Activated CD4-positive, alpha-beta T cell treated with anti-CD3 and anti-CD28 coated beads for 36 hours (primary cell): Measurements from ENCODE around the gene NFKBIZ. TPM values are rescaled to one million over a fixed set of nuclear protein-coding genes. Genes with fewer than 3 reads are reported as not detected.
A peak's percentile ranks its signal among the peaks of the same experiment; 100 is the strongest.

ENCODE experiments used
- ATAC-seq: fragments of 200-7000 bp; cut with Tn5 transposase; one replicate; pipeline ENCODE4 v1.10.0; 2021; ENCODE audit warnings: mild to moderate bottlenecking, moderate library complexity
- CTCF ChIA-PET: fragments of 350-600 bp; sonication (Branson Sonifier 250); formaldehyde crosslinking; loops from one replicate; lab custom pipeline; 2021; ENCODE audit warnings: antibody characterized with exemption; lab: Charles Lee
- POLR2A ChIA-PET: fragments of 350-600 bp; sonication (Branson Sonifier 250); formaldehyde crosslinking; loops from one replicate; lab custom pipeline; 2021; ENCODE audit warnings: antibody characterized with exemption, inconsistent platforms; lab: Charles Lee
- DNase-seq: peaks from one replicate; pipeline ENCODE4 v3.0.0-alpha.2; 2020
- H3K27ac Mint-ChIP-seq: one replicate; pipeline ENCODE4 v1.8.0; 2021; ENCODE audit warnings: mixed read lengths
- H3K27me3 Mint-ChIP-seq: one replicate; pipeline ENCODE4 v1.8.0; 2021; ENCODE audit warnings: mixed read lengths
- H3K36me3 Mint-ChIP-seq: one replicate; pipeline ENCODE4 v1.8.0; 2021; ENCODE audit warnings: low read depth, mixed read lengths
- H3K4me1 Mint-ChIP-seq: one replicate; pipeline ENCODE4 v1.8.0; 2021; ENCODE audit warnings: mixed read lengths
- H3K4me3 Mint-ChIP-seq: one replicate; pipeline ENCODE4 v1.8.0; 2021; ENCODE audit warnings: mild to moderate bottlenecking, moderate library complexity, mixed read lengths
- H3K9me3 Mint-ChIP-seq: one replicate; pipeline ENCODE4 v1.8.0; 2021; ENCODE audit warnings: low read depth, mixed read lengths
- intact Hi-C, 2 experiments: fragments of 100-400 bp; cut with DNase I in 1 of 2; cut with micrococcal nuclease in 1 of 2; formaldehyde crosslinking; loops; one replicate each; pipeline versions ENCODE4 v1.14.2 to v1.15.1; 2022 to 2024; cut with DNase I, micrococcal nuclease
- total RNA-seq, 2 experiments: library from RNA; stranded (reverse); gene quantifications; one replicate each; pipeline ENCODE4 v1.2.3, GENCODE V29; 2021

The NFKBIZ gene
- total RNA-seq, 2 experiments from 2014 or later, result 47.8 to 56.7 TPM

DNA sequence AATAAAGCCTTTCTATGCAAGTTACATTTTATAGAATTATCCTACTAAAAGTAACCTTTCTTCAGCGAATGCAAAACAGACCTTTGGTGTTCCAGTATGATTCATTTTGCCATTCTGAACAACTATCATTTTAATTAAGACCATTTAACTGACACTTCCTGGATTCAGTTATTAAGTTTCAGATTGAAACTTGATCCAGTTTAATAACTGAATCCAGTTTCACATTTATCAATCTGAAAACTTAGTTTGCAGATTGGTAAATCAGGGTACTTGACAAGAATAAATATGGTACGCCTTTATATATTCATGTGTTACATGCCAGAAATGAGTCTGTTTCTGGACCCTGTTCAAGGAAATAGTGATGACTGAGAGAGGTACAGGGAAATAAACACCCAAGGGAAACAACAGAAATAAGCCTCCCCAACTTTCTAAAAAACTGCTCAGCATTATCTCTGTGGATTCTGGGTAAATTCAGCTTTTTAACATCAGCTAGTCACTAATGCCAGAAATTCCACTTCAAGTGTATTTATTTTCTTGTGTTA, 23.3 kb upstream of the NFKBIZ start:
- ChIA-PET POLR2A (no interaction called here), CTCF (interaction anchor here (0.7 to 2.9 kb wide), 6 partner anchors 8 to 403 kb away, joined by 3 to 14 read pairs (median 11); no protein-coding TSS in a partner anchor)
- ATAC-seq (peak; percentile 8), DNase-seq (no peak)
- H3K36me3 Mint-ChIP-seq, result peaks cover 27% of the 10 kb centered on the region
- H3K27ac Mint-ChIP-seq, result peak overlapping the region; percentile 98
- intact Hi-C loops, result loop anchor here (5.0 kb wide), 2 partner anchors 336 to 401 kb away; no protein-coding TSS in a partner anchor
- peak overlapping the region; percentile 56 for H3K4me3 Mint-ChIP-seq
- H3K9me3 Mint-ChIP-seq, result no peaks in the 10 kb centered on the region
- peaks cover 53% of the 10 kb centered on the region for H3K4me1 Mint-ChIP-seq
- no peaks in the 10 kb centered on the region for H3K27me3 Mint-ChIP-seq

DNA sequence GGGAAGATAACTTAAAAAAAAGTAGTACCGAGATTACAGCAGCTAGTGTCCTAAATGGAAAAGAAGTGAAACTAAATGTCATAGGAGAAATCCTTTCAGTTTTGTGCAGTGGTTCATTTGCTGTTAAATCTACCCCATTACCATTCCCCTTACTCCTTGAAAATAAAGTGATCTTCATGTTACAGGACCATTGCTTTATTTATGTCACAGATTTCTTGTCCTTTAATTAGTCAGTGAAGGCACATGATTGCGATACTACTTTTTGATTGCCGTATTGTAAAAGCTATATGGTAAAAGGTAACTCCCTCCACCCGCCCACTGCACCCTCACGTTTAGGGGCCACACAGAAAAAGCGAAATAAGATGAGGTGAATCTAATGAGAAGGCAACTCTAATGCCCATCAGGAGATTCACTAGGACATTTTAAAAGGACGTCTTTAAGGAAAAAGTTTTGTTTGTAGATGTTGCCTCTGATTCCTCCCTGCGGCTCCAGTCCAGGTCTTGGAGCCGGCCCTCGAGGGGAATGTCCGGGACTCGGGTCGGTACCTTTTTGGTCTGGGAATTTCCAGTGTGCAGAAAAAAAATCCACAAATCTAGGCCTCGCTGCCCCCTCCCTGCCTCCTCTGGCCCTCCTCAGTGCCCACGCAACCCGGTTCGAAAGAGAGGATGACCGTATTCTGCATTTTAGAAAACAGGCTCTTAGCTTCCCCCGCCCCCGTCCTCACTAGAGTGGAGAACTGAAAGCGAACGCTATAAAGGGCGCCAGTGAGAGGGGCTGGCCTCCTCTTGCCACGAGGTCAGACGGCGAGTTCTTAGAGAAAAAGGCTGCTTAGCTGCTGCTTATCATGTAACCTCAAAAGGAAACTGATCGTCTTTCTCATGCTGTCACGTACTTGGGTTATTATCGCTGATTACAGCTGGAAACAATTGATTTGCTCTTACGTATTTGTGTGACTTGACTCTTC, 21.8 kb upstream of the NFKBIZ start:
- DNase-seq (peak; percentile 94), ATAC-seq (peak; percentile 86)
- ChIA-PET CTCF (interaction anchor here (0.7 to 2.9 kb wide), 16 partner anchors 10 to 408 kb away, joined by 3 to 14 read pairs (median 4); partner anchors contain the start of gene NFKBIZ), POLR2A (interaction anchor here (0.7 to 4.0 kb wide), 10 partner anchors 15 to 265 kb away, joined by 3 to 61 read pairs (median 6); partner anchors contain the start of genes NFKBIZ and NXPE3)
- peak overlapping the region; percentile 96 for H3K27ac Mint-ChIP-seq
- peaks cover 20% of the 10 kb centered on the region for H3K36me3 Mint-ChIP-seq
- H3K9me3 Mint-ChIP-seq, result no peaks in the 10 kb centered on the region
- H3K4me3 Mint-ChIP-seq, result peak overlapping the region; percentile 77
- no peaks in the 10 kb centered on the region for H3K27me3 Mint-ChIP-seq
- peaks cover 60% of the 10 kb centered on the region for H3K4me1 Mint-ChIP-seq
- intact Hi-C loops, result loop anchor here (1.0 to 5.0 kb wide), 7 partner anchors 22 to 400 kb away; partner anchors contain the start of gene NFKBIZ (in 1 of the 2)

DNA sequence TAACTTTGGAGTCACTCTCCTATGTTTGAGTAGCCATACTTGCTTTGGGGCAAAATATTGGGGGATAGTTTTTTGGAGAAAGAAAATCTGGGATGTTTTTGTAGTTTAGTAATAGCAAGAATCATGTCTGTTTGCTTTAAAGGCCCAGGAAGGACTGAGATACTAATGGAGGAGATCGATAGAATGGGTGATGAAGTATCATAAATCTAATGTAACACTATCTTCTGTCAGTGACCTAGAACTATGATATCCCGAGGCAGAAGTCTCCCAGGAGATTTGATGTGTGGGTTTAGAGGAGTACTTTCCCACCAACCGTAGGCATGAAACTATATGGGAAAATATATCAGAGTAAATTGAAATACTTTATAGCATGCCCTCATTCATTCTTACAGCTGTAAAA, 21.0 kb upstream of the NFKBIZ start:
- ChIA-PET POLR2A (interaction anchor here (0.7 to 4.0 kb wide), 10 partner anchors 16 to 265 kb away, joined by 3 to 61 read pairs (median 6); partner anchors contain the start of genes NFKBIZ and NXPE3), CTCF (interaction anchor here (0.7 to 2.9 kb wide), 10 partner anchors 14 to 400 kb away, joined by 3 to 14 read pairs (median 8); partner anchors contain the start of gene NFKBIZ)
- Mint-ChIP-seq H3K4me1 (peaks cover 67% of the 10 kb centered on the region), H3K4me3 (peak overlapping the region; percentile 77), H3K27ac (peak overlapping the region; percentile 96), H3K9me3 (no peaks in the 10 kb centered on the region), H3K36me3 (peaks cover 26% of the 10 kb centered on the region), H3K27me3 (no peaks in the 10 kb centered on the region)
- no peak for DNase-seq
- intact Hi-C loops, result loop anchor here (5.0 kb wide), 2 partner anchors 334 to 399 kb away; no protein-coding TSS in a partner anchor
- ATAC-seq, result no peak

DNA sequence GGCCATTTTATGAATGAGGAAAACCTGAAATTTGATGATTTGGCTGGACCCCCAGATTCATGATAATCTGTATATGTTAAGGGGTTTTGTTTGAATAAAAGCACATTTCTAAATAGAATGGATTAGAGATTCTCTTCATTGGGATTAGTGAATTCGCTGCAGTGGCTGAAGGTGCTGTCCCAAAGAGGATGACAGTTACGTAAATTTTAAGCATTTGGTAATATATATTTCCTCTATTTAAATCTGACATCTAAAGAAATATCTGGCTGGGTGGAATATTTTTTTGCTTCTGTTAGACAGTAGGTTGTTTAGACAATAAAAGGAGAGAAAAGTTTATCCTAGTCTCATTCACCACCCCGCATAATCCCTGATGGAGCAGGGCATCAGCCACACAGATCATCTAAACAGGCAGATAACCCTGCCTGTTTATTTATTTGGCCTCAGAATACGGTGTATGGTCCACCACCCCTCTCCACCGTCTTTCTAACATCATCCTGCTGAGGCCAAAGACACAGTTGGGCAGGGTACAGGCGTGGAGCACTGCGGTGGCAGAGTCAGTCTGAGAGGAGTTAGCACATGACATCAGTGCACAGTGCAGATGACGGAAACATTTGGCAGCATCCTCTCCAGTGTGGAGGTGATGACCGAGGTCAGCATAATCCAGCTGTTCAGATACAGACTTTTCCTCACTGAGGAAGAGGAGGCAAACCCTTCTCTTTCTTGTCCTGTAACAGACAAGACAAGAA, 20.4 kb upstream of the NFKBIZ start:
- DNase-seq (peak; percentile 79), ATAC-seq (peak; percentile 69)
- CTCF ChIA-PET, result interaction anchor here (0.9 to 2.9 kb wide), 13 partner anchors 15 to 397 kb away, joined by 3 to 14 read pairs (median 3); partner anchors contain the start of gene NFKBIZ
- Mint-ChIP-seq H3K4me1 (peaks cover 73% of the 10 kb centered on the region), H3K9me3 (no peaks in the 10 kb centered on the region), H3K36me3 (peaks cover 26% of the 10 kb centered on the region), H3K27ac (peak overlapping the region; percentile 96), H3K4me3 (peak overlapping the region; percentile 77), H3K27me3 (no peaks in the 10 kb centered on the region)
- POLR2A ChIA-PET, result interaction anchor here (1.0 to 4.0 kb wide), 2 partner anchors 20 to 23 kb away, joined by 4 to 61 read pairs; partner anchors contain the start of gene NFKBIZ
- intact Hi-C loops, result loop anchor here (5.0 kb wide), 2 partner anchors 333 to 398 kb away; no protein-coding TSS in a partner anchor

DNA sequence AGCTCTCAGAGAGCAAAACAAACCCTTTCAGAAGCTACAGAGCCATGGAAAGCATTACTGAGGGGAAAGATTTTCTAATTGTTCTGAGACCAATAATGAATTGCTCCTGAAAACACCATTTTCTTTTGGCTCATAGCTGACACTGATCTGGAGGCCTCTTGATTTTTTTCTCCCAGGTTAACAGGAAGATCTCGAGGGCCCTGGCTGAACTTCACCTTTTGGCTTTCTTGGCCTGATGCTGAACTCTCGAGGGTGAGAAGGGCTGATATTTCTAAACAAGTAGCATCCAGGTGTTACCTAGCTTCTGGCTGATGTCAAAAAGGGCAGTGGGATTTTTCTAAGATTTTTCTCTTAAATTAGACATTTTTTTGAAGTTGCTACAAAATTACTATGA, 19.9 kb upstream of the NFKBIZ start:
- Mint-ChIP-seq H3K27ac (peak overlapping the region; percentile 96), H3K27me3 (no peaks in the 10 kb centered on the region), H3K36me3 (peaks cover 29% of the 10 kb centered on the region), H3K4me3 (peak overlapping the region; percentile 77), H3K4me1 (peaks cover 76% of the 10 kb centered on the region), H3K9me3 (no peaks in the 10 kb centered on the region)
- intact Hi-C loops, result loop anchor here (5.0 kb wide), 2 partner anchors 333 to 398 kb away; no protein-coding TSS in a partner anchor
- POLR2A ChIA-PET, result interaction anchor here (1.0 to 4.0 kb wide), 2 partner anchors 20 to 22 kb away, joined by 4 to 61 read pairs; partner anchors contain the start of gene NFKBIZ
- CTCF ChIA-PET, result interaction anchor here (0.9 to 2.1 kb wide), 11 partner anchors 11 to 396 kb away, joined by 3 to 8 read pairs (median 4); partner anchors contain the start of gene NFKBIZ
- ATAC-seq (no peak), DNase-seq (no peak)

DNA sequence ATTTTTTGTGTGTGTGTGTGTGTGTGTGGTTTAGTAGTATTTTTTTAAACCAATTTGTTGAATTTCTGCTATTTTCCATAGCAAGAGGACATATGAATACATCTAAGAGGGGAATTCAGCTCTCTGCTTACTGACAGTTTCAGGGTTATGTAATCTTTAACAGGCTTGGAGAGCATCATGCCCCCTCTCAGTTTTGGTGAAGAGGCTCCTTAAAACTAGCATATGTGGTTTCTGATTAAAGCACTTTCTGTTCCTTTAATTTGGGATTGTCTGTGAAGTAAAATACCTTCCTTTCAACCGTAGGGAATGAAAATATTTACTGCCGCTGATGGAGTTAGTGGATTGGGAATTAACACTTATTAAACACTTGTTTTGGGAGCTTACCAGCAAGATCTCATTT, 19.4 kb upstream of the NFKBIZ start:
- ChIA-PET POLR2A (interaction anchor here (1.0 to 4.0 kb wide), 2 partner anchors 19 to 22 kb away, joined by 4 to 61 read pairs; partner anchors contain the start of gene NFKBIZ), CTCF (interaction anchor here (1.0 to 2.1 kb wide), 9 partner anchors 10 to 348 kb away, joined by 3 to 8 read pairs (median 4); partner anchors contain the start of gene NFKBIZ)
- Mint-ChIP-seq H3K27ac (peak overlapping the region; percentile 96), H3K27me3 (no peaks in the 10 kb centered on the region), H3K36me3 (peaks cover 30% of the 10 kb centered on the region), H3K4me1 (peaks cover 74% of the 10 kb centered on the region), H3K4me3 (peak overlapping the region; percentile 77), H3K9me3 (no peaks in the 10 kb centered on the region)
- ATAC-seq (no peak), DNase-seq (no peak)
- intact Hi-C loops, result loop anchor here (5.0 kb wide), 2 partner anchors 332 to 397 kb away; no protein-coding TSS in a partner anchor

DNA sequence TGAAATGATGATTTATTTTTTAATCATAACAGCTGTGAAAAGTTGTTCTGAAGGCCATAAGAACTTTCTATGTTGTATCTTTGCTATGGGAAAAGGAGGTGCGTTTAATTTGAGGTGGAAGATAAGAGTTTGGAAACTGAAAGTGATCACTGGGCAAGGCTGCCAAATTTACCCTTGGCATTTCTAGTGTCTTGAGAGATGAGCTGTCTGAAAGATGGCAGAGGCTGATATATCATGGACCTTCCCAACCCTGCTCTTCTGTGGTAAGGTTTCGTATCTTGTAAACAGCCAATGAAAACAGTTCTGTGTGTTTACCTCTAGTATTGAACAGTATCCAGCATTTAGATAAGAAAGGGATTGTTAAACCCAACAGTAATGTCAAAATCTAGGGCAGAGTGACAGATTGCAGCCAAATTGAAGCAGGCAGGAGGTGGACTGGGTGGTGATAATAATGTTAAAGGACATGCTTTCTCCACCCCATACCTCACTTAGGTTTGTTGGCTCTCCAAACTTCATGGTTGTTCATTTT, 15.8 kb upstream of the NFKBIZ start:
- DNase-seq (no peak), ATAC-seq (peak; percentile 20)
- intact Hi-C loops, result no loop called here
- peaks cover 38% of the 10 kb centered on the region for H3K36me3 Mint-ChIP-seq
- H3K4me3 Mint-ChIP-seq, result no peak overlapping the region
- H3K27ac Mint-ChIP-seq, result peak overlapping the region; percentile 1
- no peaks in the 10 kb centered on the region for H3K27me3 Mint-ChIP-seq
- no peaks in the 10 kb centered on the region for H3K9me3 Mint-ChIP-seq
- peaks cover 72% of the 10 kb centered on the region for H3K4me1 Mint-ChIP-seq
- ChIA-PET CTCF (interaction anchor here (0.6 kb wide), 1 partner anchor 701 kb away, joined by 3 read pairs; no protein-coding TSS in a partner anchor), POLR2A (interaction anchor here (1.2 kb wide), 1 partner anchor 18 kb away, joined by 3 read pairs; no protein-coding TSS in a partner anchor)

DNA sequence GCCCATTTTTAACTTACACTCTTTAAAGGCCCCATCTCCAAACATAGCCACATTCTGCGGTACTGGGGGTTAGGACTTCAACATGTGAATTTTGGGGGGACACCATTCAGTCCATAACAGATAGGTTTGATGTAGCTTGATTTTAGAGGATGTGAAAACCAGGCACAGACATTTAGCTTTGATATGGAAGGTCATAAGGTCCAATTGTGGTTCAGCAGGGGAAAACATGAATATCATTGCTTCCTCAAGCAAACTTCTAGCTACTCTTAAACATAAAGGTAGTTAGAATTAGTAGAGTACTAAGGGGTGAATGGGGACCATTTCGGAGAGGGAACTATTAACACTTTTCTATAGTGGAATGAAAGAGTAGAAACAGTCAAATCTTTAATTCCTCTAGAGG, 13.6 kb upstream of the NFKBIZ start:
- DNase-seq, result no peak
- intact Hi-C loops, result no loop called here
- H3K27me3 Mint-ChIP-seq, result no peaks in the 10 kb centered on the region
- no peaks in the 10 kb centered on the region for H3K9me3 Mint-ChIP-seq
- ChIA-PET CTCF (interaction anchor here (0.6 to 1.2 kb wide), 6 partner anchors 13 to 1599 kb away, joined by 3 to 5 read pairs (median 3); partner anchors contain the start of gene NFKBIZ), POLR2A (interaction anchor here (0.7 kb wide), 1 partner anchor 17 kb away, joined by 3 read pairs; no protein-coding TSS in a partner anchor)
- H3K36me3 Mint-ChIP-seq, result peaks cover 28% of the 10 kb centered on the region
- no peak overlapping the region for H3K27ac Mint-ChIP-seq
- H3K4me3 Mint-ChIP-seq, result no peak overlapping the region
- H3K4me1 Mint-ChIP-seq, result peaks cover 57% of the 10 kb centered on the region
- ATAC-seq, result no peak

DNA sequence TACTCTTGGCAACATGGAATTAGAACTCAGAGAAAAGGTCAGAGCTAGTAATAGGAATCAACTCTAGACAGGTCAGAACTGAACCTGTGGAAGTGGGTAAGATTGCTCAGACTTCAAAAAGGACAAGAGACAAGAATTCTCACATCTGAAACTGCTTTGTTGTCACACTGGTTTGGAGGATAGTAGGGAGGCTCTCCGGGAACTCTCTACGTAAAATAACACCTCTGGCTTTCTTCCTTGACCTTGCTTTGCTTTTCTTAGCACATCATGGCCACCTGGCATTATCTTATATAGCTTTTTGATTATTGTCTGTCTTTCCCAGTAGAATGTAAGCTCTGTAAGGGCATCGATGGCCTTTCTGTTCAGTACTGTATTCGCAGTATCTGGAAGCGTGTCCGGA, 13.2 kb upstream of the NFKBIZ start:
- Mint-ChIP-seq H3K9me3 (no peaks in the 10 kb centered on the region), H3K27ac (no peak overlapping the region), H3K4me3 (no peak overlapping the region), H3K36me3 (peaks cover 28% of the 10 kb centered on the region), H3K27me3 (no peaks in the 10 kb centered on the region), H3K4me1 (peaks cover 57% of the 10 kb centered on the region)
- ChIA-PET POLR2A (no interaction called here), CTCF (interaction anchor here (0.6 to 1.2 kb wide), 4 partner anchors 19 to 1599 kb away, joined by 3 to 5 read pairs (median 3); no protein-coding TSS in a partner anchor)
- intact Hi-C loops, result no loop called here
- DNase-seq, result no peak
- ATAC-seq, result no peak
